C4-2B (cell line): ENCODE results near the gene LAGE3.
"Not testable (repeated sequence)": the region's sequence is repeated elsewhere in the genome, so short reads cannot be mapped to it uniquely, and the experiment has no call there.

Experiments
- ZFX ChIP-seq: fragments of 450-650 bp; IDR thresholded peaks from 2 replicates; pipeline ENCODE4 v1.6.1; 2017
- TF ChIP-seq, protein P1 (sequence below): fragments of 450-650 bp; conservative IDR thresholded peaks from 2 replicates; pipeline ENCODE4 v1.5.1; 2017; ENCODE audit warnings: mild to moderate bottlenecking

DNA sequence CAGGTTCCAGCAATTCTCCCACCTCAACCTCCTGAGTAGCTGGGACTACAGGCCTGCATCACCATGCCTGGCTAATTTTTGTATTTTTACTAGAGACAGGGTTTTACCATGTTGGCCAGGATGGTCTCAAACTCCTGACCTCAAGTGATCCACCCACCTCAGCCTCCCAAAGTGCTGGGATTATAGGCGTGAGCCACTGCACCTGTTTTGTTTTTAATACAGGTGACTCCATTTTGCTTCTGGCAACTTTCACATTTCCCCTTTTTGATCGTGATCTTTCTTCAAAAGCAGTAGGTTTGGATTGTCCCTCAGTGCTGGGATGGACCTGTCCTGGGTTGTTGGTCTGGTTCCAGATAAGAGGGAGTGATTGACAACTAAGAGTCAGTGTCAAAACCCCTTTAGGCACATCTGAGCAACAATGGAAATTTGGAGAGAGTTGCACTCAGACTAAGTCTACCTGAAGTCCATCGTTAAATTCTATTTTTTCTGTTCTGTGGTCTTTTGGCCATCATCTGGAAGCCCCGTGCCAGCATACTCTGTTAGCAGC, 17.6 kb upstream of the LAGE3 start:
- TF ChIP-seq, protein P1, sequence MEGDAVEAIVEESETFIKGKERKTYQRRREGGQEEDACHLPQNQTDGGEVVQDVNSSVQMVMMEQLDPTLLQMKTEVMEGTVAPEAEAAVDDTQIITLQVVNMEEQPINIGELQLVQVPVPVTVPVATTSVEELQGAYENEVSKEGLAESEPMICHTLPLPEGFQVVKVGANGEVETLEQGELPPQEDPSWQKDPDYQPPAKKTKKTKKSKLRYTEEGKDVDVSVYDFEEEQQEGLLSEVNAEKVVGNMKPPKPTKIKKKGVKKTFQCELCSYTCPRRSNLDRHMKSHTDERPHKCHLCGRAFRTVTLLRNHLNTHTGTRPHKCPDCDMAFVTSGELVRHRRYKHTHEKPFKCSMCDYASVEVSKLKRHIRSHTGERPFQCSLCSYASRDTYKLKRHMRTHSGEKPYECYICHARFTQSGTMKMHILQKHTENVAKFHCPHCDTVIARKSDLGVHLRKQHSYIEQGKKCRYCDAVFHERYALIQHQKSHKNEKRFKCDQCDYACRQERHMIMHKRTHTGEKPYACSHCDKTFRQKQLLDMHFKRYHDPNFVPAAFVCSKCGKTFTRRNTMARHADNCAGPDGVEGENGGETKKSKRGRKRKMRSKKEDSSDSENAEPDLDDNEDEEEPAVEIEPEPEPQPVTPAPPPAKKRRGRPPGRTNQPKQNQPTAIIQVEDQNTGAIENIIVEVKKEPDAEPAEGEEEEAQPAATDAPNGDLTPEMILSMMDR: not testable (repeated sequence)
- not testable (repeated sequence) for TF ChIP-seq ZFX
